HG02885 (cell line): ENCODE data around the gene ZNF827.
A peak's percentile ranks its signal among the peaks of the same experiment; 100 is the strongest.

Experiments
- ATAC-seq: cut with Tn5 transposase; IDR thresholded peaks from one replicate; pipeline ENCODE4 v1.9.1; 2021; ENCODE audit warnings: mild to moderate bottlenecking; ENCODE audit not compliant: unreplicated experiment, poor library complexity

ZNF827 gene

GRCh38 chr4:145934434-145935047 lies 4.1 kb downstream of the ZNF827 start:
- no peak for ATAC-seq

- no peak for ATAC-seq
These were observed 5.5 kb downstream of the ZNF827 start for GRCh38 chr4:145933134-145933533.

GRCh38 chr4:145931403-145931802 lies 7.2 kb downstream of the ZNF827 start:
- ATAC-seq: no peak

GRCh38 chr4:145930592-145930991 lies 8.0 kb downstream of the ZNF827 start:
- ATAC-seq: peak; percentile 56

GRCh38 chr4:145929415-145930178 lies 9.0 kb downstream of the ZNF827 start:
- peak; percentile 34 for ATAC-seq

GRCh38 chr4:145928748-145929147 lies 9.9 kb downstream of the ZNF827 start:
- ATAC-seq: no peak

- no peak for ATAC-seq
These were observed 11.6 kb downstream of the ZNF827 start for GRCh38 chr4:145927030-145927429.

- ATAC-seq: no peak
These were observed 17.4 kb downstream of the ZNF827 start for GRCh38 chr4:145921231-145921630.

GRCh38 chr4:145920205-145920604 lies 18.4 kb downstream of the ZNF827 start:
- ATAC-seq: no peak

- ATAC-seq: no peak
These were observed 26.2 kb downstream of the ZNF827 start for GRCh38 chr4:145912376-145912775.

- ATAC-seq: no peak
These were observed 28.9 kb downstream of the ZNF827 start for GRCh38 chr4:145909773-145910172.

GRCh38 chr4:145909281-145909715 lies 29.3 kb downstream of the ZNF827 start:
- peak; percentile 38 for ATAC-seq

GRCh38 chr4:145907812-145908211 lies 30.8 kb downstream of the ZNF827 start:
- ATAC-seq: no peak

- no peak for ATAC-seq
These were observed 31.2 kb downstream of the ZNF827 start for GRCh38 chr4:145907390-145907789.

GRCh38 chr4:145904413-145905177 lies 34.0 kb downstream of the ZNF827 start:
- ATAC-seq: no peak

- ATAC-seq: no peak
These were observed 36.1 kb downstream of the ZNF827 start for GRCh38 chr4:145902522-145902921.

GRCh38 chr4:145899886-145900460 lies 38.6 kb downstream of the ZNF827 start:
- ATAC-seq: no peak

- ATAC-seq: no peak
These were observed 39.6 kb downstream of the ZNF827 start for GRCh38 chr4:145898926-145899531.

GRCh38 chr4:145898466-145898865 lies 40.2 kb downstream of the ZNF827 start:
- no peak for ATAC-seq

GRCh38 chr4:145895056-145895455 lies 43.6 kb downstream of the ZNF827 start:
- no peak for ATAC-seq
